Activated naive CD4-positive, alpha-beta T cell treated with anti-CD3 and anti-CD28 coated beads, Interleukin-2, amount 10 ng/mL, durations not matched to agents 5 hours and 36 hours (primary cell): Measurements from ENCODE around the gene TMEM132A. TPM values are rescaled to one million over a fixed set of nuclear protein-coding genes. Genes with fewer than 3 reads are reported as not detected.

Source experiments
- total RNA-seq, 2 experiments: library from RNA; stranded (reverse); gene quantifications; one replicate each; pipeline ENCODE4 v1.2.3, GENCODE V29; 2021

The TMEM132A gene
- under 1 TPM; 0.31 to 0.38 TPM for total RNA-seq

GRCh38 chr11:60924110-60924905, at the start of gene TMEM132A:
TMEM132A (plus strand) TSS chr11:60924460; CDS start chr11:60924634, 174 bp downstream.

GRCh38 chr11:60906132-60906972, 17.9 kb upstream of the TMEM132A start, which contains the start of gene PRPF19:
PRPF19 (minus strand) TSS chr11:60906585; CDS start chr11:60906382, 203 bp downstream.

GRCh38 chr11:60913793-60914632, 10.2 kb upstream of the TMEM132A start, which contains the start of gene TMEM109:
TMEM109 (plus strand) TSS chr11:60914158; CDS start chr11:60919694, 5,536 bp downstream.

GRCh38 chr11:60951904-60952741, 27.9 kb downstream of the TMEM132A start, which contains the start of gene SLC15A3:
SLC15A3 (minus strand) TSS chr11:60952176; CDS start chr11:60951551, 625 bp downstream.

GRCh38 chr11:60971520-60971919, 47.3 kb downstream of the TMEM132A start, which contains the start of gene CD6:
CD6 (plus strand) TSS chr11:60971680; CDS start chr11:60971866, 186 bp downstream.

Other genes with a start within 250 kb of the TMEM132A start
- not detected for gene MS4A8, start 224.8 kb upstream of the TMEM132A start, total RNA-seq
- gene MS4A18, start 199.7 kb upstream of the TMEM132A start, total RNA-seq, result not detected
- not detected for gene MS4A15, start 167.6 kb upstream of the TMEM132A start, total RNA-seq
- not detected for gene MS4A10, start 139.1 kb upstream of the TMEM132A start, total RNA-seq
- 10 to 100 TPM; 14.9 to 16.2 TPM for gene CCDC86, start 82.3 kb upstream of the TMEM132A start, total RNA-seq
- under 1 TPM; 0.70 to 0.91 TPM for gene PTGDR2, start 68.5 kb upstream of the TMEM132A start, total RNA-seq
- not detected for gene ZP1, start 56.9 kb upstream of the TMEM132A start, total RNA-seq
- gene PRPF19, start 17.9 kb upstream of the TMEM132A start, total RNA-seq, result 100 to 1,000 TPM; 107 to 116 TPM
- 10 to 100 TPM; 89.6 to 93.6 TPM for gene TMEM109, start 10.3 kb upstream of the TMEM132A start, total RNA-seq
- 1 to 10 TPM; 3.7 to 3.8 TPM for gene SLC15A3, start 27.7 kb downstream of the TMEM132A start, total RNA-seq
- gene CD6, start 47.2 kb downstream of the TMEM132A start, total RNA-seq, result 100 to 1,000 TPM; 349 to 352 TPM
- gene CD5, start 178.0 kb downstream of the TMEM132A start, total RNA-seq, result 100 to 1,000 TPM; 393 to 405 TPM
- gene VPS37C, start 237.0 kb downstream of the TMEM132A start, total RNA-seq, result 1 to 10 TPM; 5.0 to 6.2 TPM